ENCODE measurements around the gene HCRTR2. TPM values are rescaled to one million over a fixed set of nuclear protein-coding genes. Genes with fewer than 3 reads are reported as not detected.
A peak's percentile ranks its signal among the peaks of the same experiment; 100 is the strongest.

The HCRTR2 gene
- polyA plus RNA-seq, 2 of the 4 experiments (the other 2 are of a cell fraction) = not detected

GRCh38 chr6:55199239-55199638 lies 24.9 kb downstream of the HCRTR2 start:
- CTCF ChIA-PET = interaction anchor here (0.7 kb wide), 1 partner anchor 1120 kb away, joined by 3 read pairs; no protein-coding TSS in a partner anchor
- POLR2A ChIA-PET = no interaction called here
- H3K4me1 ChIP-seq = no peaks in the 10 kb centered on the region
- no peak for ATAC-seq
- no peaks in the 10 kb centered on the region for H3K9me3 ChIP-seq
- DNase-seq (ENCODE audit: low read depth in 1 of 2, low spot score in 1 of 2) = no peak
- TF ChIP-seq TFCP2L1 (CRISPR knock-in tag; IDR thresholded peaks at IDR 0.05) (no peak), EP300 (IDR thresholded peaks at IDR 0.05) (no peak), MAFK (IDR thresholded peaks at IDR 0.05; ENCODE audit: partially characterized antibody) (peak; percentile 35), HES2 (IDR thresholded peaks at IDR 0.05) (no peak)
- FAIRE-seq = no peak
- no peak overlapping the region for H3K4me2 ChIP-seq
- no peak overlapping the region for H3K4me3 ChIP-seq
- no peak overlapping the region for H3K27ac ChIP-seq

GRCh38 chr6:55208478-55209458 lies 34.5 kb downstream of the HCRTR2 start:
- no peaks in the 10 kb centered on the region for H3K4me1 ChIP-seq
- ChIA-PET POLR2A (no interaction called here), CTCF (no interaction called here)
- H3K27ac ChIP-seq = no peak overlapping the region
- WGBS (ENCODE audit: missing lambda C conversion rate) = 25% methylated on average over 3 of the region's 3 CpGs
- no peaks in the 10 kb centered on the region for H3K9me3 ChIP-seq
- no peak for TF ChIP-seq MYC (IDR thresholded peaks at IDR 0.05; ENCODE audit: borderline replicate concordance, low read length)
- no peak for TF ChIP-seq E2F6 (IDR thresholded peaks at IDR 0.05; ENCODE audit: borderline replicate concordance, low read depth)
- no peak for TF ChIP-seq PBX3 (IDR thresholded peaks at IDR 0.05)
- TF ChIP-seq HOXB5 (CRISPR knock-in tag; IDR thresholded peaks at IDR 0.05) = no peak
- TF ChIP-seq HOXB13 (CRISPR knock-in tag; IDR thresholded peaks at IDR 0.05; ENCODE audit: low read depth) = no peak
- no peak for TF ChIP-seq ATOH8 (CRISPR knock-in tag; IDR thresholded peaks at IDR 0.05; ENCODE audit: low read depth)
- no peak for TF ChIP-seq SMC3 (IDR thresholded peaks at IDR 0.05)
- TF ChIP-seq HDAC2 (IDR thresholded peaks at IDR 0.05) = no peak
- no peak for TF ChIP-seq EHF (CRISPR knock-in tag; IDR thresholded peaks at IDR 0.05)
- no peak for TF ChIP-seq HES2 (IDR thresholded peaks at IDR 0.05)
- no peak for TF ChIP-seq GATA3 (IDR thresholded peaks at IDR 0.05; ENCODE audit: borderline replicate concordance)
- TF ChIP-seq ZC3H11A (IDR thresholded peaks at IDR 0.05) = no peak
- TF ChIP-seq CHD4 (IDR thresholded peaks at IDR 0.05; ENCODE audit: borderline replicate concordance) = no peak
- no peak for TF ChIP-seq FOXS1 (CRISPR knock-in tag; IDR thresholded peaks at IDR 0.05)
- no peak overlapping the region for H3K4me3 ChIP-seq
- H3K4me2 ChIP-seq = no peak overlapping the region
- DNase-seq (ENCODE audit: low read depth in 1 of 2, low spot score in 1 of 2) = no peak
- FAIRE-seq = no peak
- ATAC-seq = no peak

GRCh38 chr6:55210952-55211351 lies 36.6 kb downstream of the HCRTR2 start:
- no peak for TF ChIP-seq ZNF302 (CRISPR knock-in tag; IDR thresholded peaks at IDR 0.05)
- FAIRE-seq (no peak), ATAC-seq (no peak), DNase-seq (ENCODE audit: low read depth in 1 of 2, low spot score in 1 of 2) (no peak)
- ChIA-PET POLR2A (no interaction called here), CTCF (no interaction called here)
- no peaks in the 10 kb centered on the region for H3K9me3 ChIP-seq
- no peaks in the 10 kb centered on the region for H3K4me1 ChIP-seq
- H3K4me2 ChIP-seq = no peak overlapping the region
- H3K27ac ChIP-seq = no peak overlapping the region
- no peak overlapping the region for H3K4me3 ChIP-seq
